Hypothalamus (tissue), 51 donors: ENCODE data around the gene ZEB2.
A peak's percentile ranks its signal among the peaks of the same experiment; 100 is the strongest.

Source experiments
- DNase-seq, 51 donors: peaks; one replicate each; lab custom pipeline; 2025; lab: John Stamatoyannopoulos, UW

The ZEB2 gene

DNA sequence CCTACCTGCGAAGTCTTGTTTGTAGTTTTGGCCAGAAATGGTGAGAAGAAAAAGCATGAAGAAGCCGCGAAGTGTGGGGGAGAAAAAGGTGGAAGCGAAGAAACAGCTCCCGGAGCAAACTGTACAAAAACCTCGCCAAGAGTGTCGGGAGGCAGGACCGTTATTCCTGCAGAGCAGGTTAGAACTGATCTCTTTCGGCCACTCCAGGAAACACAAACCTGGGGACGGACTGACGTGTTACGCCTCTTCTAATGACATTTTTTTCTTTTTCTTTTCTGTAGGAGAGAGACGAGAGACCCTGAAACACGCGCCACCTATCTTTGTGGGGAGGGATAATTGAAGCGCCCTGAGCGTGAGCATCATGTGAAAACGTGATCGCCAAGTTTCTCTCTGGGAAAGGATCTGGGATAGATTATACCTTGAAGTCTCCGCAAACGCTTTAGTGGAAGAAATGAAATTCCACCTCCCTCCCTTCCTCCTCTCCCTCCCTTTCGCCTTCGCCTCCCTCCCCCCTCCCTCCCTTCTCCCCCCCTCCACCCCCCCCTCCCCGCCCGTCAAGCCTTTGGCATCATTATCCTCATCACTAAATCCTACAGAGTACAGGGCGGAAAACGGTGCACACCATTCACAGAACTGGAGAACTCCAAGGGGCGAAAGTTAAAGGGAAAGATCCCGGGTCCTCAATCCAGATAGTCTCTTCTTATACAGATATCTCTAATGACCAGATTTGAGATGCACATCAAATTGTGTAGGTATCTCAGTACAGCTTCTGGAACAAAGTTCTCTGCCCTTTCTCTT is at the start of gene ZEB2:
ZEB2 (minus strand) TSS at position 186 of the 798 bp plus-strand sequence. CDS start 2,769 bp downstream, outside the sequence.
- DNase-seq = peak in 19 of 51 donors; percentile 6 to 77 (median 49)

DNA sequence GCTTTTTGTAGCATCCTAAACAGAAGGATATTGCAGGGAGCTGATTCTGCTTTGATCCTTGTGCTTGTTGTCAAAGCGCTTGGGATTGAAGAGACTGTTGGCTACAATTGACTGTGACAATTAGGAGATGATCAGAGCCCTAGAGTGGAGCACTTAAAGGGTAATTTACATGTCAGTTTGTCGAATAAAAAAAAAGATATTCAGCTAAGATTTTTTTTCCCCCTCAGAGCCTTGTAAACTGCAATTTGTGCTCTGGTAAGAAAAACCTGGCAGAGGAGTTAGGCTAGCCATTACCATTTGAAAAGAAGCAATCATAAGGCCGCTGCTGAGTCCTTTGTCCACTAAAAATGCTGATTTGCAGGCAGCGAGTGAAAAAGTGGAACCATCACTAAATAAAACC is 47.8 kb upstream of the ZEB2 start:
- DNase-seq = peak in 2 of 51 donors; percentile 1 to 9

GRCh38 chr2:144566448-144566847 is 46.5 kb upstream of the ZEB2 start:
- DNase-seq = no peak

DNA sequence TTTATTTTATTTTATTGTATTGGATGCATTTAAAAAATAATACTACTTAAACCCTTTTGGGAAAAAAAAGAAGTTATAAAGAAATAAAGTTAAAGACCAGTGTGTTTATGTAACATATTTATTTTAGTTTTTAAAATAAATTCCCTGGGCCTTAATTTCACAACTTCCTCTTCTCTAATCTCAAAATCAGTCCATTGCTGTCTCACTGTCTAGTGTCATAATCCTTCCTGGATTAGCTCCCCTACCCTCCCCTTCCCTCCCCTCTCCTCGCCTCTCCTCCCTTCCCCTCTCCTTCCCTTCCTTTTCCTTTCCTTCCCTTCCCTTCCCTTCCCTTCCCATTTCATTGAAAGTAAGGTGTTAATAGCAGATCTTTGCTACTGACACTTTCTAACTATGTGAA is 40.3 kb upstream of the ZEB2 start:
- DNase-seq = no peak

- DNase-seq = no peak
These were observed 39.8 kb upstream of the ZEB2 start for GRCh38 chr2:144559681-144560080.

GRCh38 chr2:144559242-144559641 is 39.3 kb upstream of the ZEB2 start:
- no peak for DNase-seq

DNA sequence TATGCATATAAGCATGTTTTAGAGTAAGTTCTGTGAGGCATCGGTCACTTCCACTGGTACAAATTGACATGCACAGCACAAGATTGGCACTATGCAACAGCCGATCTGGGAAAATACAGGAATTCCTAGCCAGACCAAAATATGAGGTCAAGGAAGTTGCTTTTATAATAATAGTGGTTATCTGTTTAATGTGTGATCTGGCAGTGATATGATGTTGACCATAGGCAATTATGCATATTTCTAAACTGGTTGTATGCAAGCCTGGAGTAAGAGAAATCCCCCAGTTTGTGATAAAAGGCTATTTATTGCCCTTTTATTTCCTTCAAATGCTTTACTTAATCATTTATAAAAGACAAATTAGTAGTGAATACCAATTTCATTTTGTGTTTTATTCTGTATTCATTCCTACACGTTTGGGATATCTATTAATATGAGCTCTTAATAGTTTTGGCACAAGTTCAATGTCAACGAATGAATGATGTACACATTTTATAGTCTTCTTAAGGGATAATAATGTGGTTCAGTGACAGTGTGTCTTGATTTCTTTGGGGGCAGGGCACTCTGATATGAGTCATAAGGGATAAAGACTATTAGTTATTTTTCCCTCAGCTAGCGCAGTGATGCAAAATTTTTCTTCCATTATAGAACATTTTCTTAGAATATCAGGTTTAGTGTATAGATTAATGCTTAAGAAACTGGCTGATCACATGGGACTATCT is 34.7 kb upstream of the ZEB2 start:
- DNase-seq = no peak

GRCh38 chr2:144553379-144553778 is 33.5 kb upstream of the ZEB2 start:
- DNase-seq = no peak

DNA sequence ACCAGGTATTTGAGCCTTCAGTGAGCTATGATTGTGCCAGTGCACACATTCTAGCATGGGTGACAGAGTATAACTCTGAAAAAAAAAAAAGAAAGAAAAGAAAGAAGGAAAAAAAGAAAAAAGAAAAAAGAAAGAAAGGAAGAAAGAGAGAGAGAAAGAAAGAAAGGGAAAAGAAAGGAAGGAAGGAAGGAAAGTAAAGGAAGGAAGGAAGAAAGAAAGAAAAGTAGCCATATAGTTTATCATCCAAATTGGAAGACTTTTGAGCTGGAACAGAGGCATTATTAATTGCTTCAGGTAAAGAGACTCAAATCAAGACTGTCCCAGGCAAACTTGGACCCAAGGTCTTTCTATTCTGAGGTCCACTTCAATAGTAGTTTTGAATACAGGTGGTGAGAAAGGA is 32.9 kb upstream of the ZEB2 start:
- no peak for DNase-seq

GRCh38 chr2:144550911-144551310 is 31.0 kb upstream of the ZEB2 start:
- no peak for DNase-seq

- no peak for DNase-seq
These were observed 30.2 kb upstream of the ZEB2 start for GRCh38 chr2:144550084-144550483.

DNA sequence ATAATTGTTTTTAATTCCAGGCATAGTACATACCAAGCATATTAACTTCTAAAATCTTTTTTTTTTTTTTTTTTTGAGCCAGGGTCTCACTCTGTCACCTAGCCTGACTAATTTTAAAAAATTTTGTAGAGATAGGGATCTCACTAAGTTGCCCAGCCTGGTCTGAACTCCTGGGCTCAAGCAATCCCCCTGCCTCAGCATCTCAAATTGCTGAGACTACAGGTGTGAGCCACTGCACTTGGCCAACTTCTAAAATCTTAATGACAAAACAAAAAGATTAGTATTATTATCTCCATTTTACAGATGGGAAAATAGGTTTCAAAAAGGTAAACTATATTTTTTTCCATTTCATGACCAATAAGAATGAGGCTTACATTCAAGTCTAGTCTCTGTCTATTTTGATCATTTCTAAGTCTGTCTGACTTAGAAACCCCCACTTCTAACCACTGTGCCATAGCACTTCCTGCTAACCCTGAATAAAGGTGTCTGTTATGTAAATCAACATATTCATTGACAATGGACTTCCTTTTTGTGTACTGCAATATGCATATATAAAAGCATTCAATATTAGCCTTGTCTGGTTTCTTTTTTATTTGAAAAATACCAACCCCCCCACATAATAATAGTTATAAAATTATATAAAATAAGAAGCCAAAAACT is 28.7 kb upstream of the ZEB2 start:
- DNase-seq = no peak

DNA sequence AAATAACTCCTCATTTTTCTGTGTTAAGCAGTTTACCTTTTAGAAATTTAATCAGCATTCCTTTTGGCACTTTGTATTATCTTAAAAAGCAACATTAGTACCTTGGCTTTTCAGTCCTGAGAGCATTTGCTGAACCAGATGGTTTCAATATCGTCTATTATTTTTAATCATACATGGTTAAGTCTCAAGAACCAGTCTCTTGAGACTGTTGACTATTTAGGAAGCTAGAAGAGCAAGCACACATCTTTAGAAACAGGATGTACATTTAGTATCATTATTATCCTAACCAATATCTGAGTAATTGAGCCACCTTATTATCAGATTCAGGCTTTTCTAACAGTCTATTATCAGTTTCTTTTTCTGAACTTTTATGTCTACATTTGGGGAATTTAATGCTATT is 28.2 kb upstream of the ZEB2 start:
- DNase-seq = no peak

GRCh38 chr2:144547494-144547893 is 27.6 kb upstream of the ZEB2 start:
- no peak for DNase-seq

GRCh38 chr2:144546933-144547332 is 27.0 kb upstream of the ZEB2 start:
- no peak for DNase-seq

DNA sequence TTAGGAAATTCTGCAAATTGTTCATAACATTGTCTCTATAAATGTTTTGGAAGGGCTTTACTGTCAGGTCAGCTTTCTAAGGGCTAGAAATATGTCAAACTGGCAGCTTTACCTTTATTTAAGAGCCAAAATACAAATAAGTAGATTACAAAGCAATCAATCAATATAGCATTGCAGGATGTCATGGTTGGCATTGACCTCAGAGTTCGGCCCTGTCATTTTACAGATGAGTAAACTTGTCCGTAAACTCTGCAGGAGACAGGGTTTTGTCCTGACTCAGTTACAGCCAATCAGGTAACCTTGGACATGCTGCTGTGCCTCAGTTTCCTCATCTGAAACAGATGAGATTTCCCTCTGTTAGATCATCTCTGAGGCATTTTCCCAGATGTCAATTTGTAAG is 25.9 kb upstream of the ZEB2 start:
- DNase-seq = no peak

DNA sequence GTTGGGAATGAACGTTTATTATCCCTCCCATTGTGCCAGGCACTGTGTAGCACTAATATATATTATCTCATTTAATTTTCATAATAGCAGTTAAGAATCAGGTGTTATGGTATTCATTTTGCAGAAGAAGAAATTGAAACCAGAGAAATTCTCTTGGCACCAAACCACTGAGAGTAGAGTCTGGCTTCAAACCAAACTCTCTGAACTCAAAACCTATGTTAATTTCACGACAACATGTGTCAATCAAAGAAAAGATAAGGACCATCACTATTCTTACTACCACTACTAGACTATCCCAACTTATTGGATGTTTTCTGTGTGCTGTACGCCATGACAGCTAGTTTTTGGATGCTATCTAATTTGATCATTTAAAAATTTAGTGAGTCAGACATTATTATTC is 24.1 kb upstream of the ZEB2 start:
- no peak for DNase-seq

GRCh38 chr2:144541396-144541795 is 21.5 kb upstream of the ZEB2 start:
- DNase-seq = no peak

GRCh38 chr2:144539289-144539782 is 19.4 kb upstream of the ZEB2 start:
- no peak for DNase-seq

DNA sequence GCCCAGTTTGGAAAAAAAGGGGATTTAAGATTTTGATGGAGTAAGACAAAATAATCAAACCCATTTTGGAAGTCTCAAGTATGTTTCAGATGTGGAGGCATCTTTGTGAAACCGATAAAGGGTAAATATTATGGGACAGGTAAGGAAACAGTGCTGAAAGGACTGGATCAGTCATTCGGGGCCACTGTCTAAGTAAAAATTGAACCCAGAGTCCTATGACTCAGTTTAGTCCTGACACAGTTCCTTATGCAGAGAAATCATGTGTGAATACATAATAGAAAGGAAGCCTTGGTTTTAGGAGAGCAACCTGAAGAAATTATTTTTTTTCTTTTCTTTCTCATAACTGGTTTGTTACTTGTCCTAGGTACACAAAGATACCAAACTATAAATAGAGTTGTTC is 15.4 kb upstream of the ZEB2 start:
- DNase-seq = no peak

DNA sequence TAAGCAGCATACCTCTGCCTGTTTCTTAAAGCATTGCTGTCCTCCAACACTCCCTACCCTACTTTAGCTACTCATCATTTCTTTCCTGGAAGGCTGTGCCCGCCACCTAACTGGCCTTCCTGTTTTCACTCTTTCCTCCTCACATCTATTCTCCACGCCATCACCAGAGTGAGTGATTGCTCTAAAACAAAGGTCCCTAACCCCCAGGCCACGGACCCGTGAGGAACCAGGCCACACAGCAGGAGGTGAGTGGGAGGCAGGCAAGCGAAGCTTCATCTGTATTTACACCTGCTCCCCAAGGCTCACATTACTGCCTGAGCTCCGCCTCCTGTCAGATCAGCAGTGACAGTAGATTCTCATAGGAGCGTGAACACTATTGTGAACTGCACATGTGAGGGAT is 13.3 kb upstream of the ZEB2 start:
- DNase-seq = no peak

DNA sequence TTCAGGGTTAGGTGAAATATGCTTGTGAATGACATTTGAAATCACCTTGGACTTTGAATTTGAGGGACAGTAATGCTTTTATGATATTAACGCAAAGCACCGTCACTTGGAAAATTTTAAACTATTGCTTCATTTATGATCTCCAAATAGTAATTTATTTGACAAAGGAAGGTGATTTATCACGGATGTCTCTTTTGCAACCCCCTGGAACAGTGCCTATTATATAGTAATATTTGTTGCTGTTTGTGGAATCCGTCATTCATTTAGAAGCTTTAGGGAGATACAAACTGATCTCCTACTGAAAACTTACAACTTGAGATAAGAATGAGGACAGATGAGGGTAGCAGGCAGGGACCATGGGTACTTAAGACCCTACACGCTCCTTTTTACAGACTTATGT is 10.7 kb upstream of the ZEB2 start:
- DNase-seq = no peak
